Body of pancreas (tissue), 4 donors: ENCODE data around the gene COL12A1.

Experiments used
- CTCF ChIP-seq, 7 experiments: fragments of 450-650 bp in 4 of 7; fragments of 200-600 bp in 3 of 7; sonication (generic) in 3 of 7; IDR thresholded peaks; one replicate each; pipeline ENCODE4 v1.5.1; 2016 to 2019; ENCODE audit warnings: antibody characterized with exemption in 7 of 7
- POLR2A ChIP-seq, 3 donors: fragments of 450-650 bp; IDR thresholded peaks; one replicate each; pipeline ENCODE4 v1.6.1; 2016; ENCODE audit warnings: antibody characterized with exemption in 3 of 3, mild to moderate bottlenecking in 2 of 3

DNA sequence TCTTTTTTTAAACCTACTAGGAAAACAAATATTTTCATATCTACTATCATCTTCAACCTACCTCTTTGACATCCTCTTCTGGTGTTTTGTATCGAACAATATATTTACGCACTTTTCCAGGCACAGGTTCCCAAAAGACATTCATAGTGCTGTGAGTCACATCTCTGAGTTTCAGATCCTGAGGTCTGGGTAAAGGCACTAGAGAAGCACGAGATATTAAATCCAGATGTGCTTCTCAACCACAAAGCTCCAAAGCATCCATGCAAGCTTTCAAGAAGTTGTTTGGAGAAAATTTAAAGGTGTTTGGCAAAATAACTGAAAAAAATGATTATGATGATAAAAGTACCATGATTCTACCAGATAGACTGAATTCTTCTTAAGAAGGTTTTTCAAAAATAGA lies 62.7 kb downstream of the COL12A1 start:
- no peak for TF ChIP-seq CTCF (IDR thresholded peaks at IDR 0.05)
- no peak for TF ChIP-seq POLR2A (IDR thresholded peaks at IDR 0.05)
